GM12874 (cell line): Measurements from ENCODE around the gene PLGRKT.

ENCODE experiments used
- TF ChIP-seq, protein P1 (sequence below): IDR thresholded peaks from 2 replicates; pipeline ENCODE4 v1.5.1; 2011; ENCODE audit warnings: low read depth, mild to moderate bottlenecking, control low read depth, low read length, moderate library complexity; ENCODE audit not compliant: insufficient read depth

Gene PLGRKT

DNA sequence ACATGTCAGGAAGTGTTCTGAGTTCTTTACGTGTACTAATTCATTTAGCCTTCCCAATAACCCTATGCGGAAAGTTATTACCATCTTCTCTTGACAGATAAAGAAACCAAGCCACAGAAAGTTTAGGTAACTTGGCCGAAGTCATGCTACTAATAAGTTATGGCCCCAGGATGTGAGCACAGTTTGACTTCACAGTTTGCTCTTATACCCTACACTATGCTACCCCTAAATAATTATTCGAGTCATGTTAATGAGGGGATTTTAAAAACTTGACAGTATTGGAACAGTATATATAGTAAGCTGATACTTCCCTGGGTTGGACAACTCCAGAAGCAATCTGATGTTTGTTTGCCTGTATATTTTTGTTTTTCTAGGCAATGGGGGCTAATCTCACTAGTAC is 43.2 kb upstream of the PLGRKT start:
- TF ChIP-seq, protein P1, sequence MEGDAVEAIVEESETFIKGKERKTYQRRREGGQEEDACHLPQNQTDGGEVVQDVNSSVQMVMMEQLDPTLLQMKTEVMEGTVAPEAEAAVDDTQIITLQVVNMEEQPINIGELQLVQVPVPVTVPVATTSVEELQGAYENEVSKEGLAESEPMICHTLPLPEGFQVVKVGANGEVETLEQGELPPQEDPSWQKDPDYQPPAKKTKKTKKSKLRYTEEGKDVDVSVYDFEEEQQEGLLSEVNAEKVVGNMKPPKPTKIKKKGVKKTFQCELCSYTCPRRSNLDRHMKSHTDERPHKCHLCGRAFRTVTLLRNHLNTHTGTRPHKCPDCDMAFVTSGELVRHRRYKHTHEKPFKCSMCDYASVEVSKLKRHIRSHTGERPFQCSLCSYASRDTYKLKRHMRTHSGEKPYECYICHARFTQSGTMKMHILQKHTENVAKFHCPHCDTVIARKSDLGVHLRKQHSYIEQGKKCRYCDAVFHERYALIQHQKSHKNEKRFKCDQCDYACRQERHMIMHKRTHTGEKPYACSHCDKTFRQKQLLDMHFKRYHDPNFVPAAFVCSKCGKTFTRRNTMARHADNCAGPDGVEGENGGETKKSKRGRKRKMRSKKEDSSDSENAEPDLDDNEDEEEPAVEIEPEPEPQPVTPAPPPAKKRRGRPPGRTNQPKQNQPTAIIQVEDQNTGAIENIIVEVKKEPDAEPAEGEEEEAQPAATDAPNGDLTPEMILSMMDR, result no peak

DNA sequence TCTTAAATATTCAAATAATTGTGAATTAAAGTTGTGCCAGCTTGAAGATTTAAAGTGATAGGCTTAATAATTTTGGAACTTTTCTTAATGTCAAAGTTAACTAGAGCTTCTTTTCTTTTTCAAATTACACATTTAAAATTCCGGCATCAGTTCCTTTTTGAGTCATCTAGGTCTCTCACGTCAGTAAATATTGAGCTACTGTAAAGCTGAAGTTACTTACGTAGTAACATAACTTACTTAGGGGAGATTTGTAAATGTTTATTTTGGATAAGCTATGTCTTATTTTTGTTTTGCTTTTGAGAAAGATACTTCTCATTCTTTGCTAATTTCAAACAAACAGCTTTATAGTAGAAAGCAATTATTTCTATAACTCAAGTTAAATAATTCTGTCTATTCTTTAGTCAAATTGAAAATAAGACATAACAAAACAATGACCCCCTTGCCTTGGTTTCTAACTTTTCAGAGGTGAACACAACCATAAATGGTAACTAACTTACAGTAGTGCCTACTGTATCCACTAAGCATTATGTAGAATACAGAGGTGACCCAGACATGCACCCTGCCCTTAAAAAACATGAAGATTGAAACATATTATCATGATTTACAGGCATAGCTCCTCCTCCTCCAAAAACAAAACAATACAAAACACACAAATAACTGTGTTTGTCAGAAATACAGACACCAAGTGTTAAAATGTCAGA is 42.4 kb upstream of the PLGRKT start:
- TF ChIP-seq, protein P1, result no peak

DNA sequence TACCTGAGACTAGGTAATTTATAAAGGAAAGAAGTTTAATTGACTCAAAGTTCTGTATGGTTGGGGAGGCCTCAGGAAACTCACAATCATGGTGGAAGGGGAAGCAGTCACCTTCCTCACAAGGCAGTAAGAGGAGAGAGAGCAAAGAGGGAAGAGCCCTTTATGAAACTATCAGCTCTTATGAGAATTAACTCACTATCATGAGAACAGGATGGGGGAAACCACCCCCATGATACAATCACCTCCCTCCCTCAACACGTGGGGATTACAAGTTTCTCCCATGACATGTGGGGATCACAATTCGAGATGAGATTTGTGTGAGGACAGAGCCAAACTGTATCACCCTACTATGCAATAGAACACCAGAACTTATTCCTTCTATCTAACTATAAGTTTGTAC is 40.5 kb upstream of the PLGRKT start:
- TF ChIP-seq, protein P1, result no peak

DNA sequence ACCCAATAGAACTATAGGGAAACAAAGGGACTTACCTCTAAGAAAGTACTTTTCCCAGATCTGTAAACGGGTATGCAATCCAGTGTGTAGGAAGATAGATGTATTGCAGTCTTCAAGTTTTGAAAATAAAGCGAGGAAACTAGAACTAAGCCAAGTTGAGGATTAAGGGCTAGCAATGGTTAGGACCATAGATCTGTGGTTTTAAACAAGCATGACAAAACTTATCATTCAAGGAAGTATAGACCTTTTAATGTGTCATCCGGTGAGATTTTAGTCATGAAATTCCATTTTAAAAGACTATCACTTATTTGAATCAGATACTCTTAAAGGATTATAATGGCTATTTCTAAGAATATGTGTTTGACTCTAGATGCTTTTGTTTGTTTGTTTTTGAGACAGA is 33.1 kb upstream of the PLGRKT start:
- TF ChIP-seq, protein P1, result no peak

DNA sequence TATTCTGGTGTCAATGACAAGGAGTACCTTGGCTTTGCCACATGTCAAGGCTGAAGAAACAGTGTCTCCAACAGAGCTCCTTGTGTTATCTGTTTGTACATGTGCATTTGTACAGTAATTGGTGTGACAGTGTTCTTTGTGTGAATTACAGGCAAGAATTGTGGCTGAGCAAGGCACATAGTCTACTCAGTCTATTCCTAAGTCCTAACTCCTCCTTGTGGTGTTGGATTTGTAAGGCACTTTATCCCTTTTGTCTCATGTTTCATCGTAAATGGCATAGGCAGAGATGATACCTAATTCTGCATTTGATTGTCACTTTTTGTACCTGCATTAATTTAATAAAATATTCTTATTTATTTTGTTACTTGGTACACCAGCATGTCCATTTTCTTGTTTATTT is 32.4 kb upstream of the PLGRKT start:
- TF ChIP-seq, protein P1, result no peak

DNA sequence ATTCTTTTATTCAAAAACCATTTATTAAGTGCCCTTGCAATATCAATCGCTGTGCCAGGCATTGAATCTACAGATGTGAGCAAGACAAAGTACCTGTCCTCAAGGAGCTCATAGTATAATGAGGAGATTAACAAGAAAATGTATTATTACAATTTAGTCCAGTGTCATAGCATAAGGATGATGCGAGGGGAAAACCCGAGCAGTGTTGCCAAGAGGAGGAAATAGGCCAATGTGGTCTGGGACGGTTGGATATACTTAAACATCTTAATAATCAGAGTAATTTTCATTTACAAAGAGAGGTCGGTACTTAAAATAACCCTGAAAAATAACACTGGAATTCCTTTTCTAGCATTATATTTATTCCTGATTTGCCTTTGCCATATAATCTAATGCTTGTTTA is 31.1 kb upstream of the PLGRKT start:
- TF ChIP-seq, protein P1, result no peak

DNA sequence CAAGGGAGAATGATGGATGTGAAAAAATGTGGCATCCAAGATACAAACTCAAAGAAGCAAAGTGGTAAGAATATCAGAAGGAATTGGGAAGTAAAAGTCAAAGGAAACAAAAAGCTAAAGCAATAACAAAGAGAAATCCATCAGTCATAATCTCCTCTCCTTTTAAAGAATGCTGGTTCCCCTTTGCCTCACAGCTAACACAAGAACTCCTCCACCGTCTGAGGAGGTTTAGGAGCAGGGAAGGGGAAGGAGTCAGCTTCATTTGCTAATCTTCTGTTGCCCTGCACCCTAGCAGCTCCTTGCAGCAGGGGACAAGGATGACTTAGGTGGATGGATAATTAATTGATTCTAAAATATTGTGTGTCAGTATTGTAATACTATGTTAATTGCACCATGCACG is 29.0 kb upstream of the PLGRKT start:
- TF ChIP-seq, protein P1, result no peak
